Measurements from ENCODE around the gene AMN.

AMN gene

GRCh38 chr14:102947321-102948103 lies 25.0 kb downstream of the AMN start:
- no peak for DNase-seq

- no peak for DNase-seq
These were observed 26.2 kb downstream of the AMN start for GRCh38 chr14:102948698-102949061.

GRCh38 chr14:102949062-102949800 lies 26.8 kb downstream of the AMN start:
- no peak for DNase-seq

- DNase-seq, result no peak
These were observed 27.5 kb downstream of the AMN start for GRCh38 chr14:102949801-102950451.

- no peak for DNase-seq
These were observed 28.6 kb downstream of the AMN start for GRCh38 chr14:102951034-102951433.

GRCh38 chr14:102951799-102952198 lies 29.3 kb downstream of the AMN start:
- DNase-seq, result no peak

- no peak for DNase-seq
These were observed 29.8 kb downstream of the AMN start for GRCh38 chr14:102952276-102952675.

- no peak for DNase-seq
These were observed 30.6 kb downstream of the AMN start for GRCh38 chr14:102953100-102953499.

- DNase-seq, result no peak
These were observed 31.8 kb downstream of the AMN start for GRCh38 chr14:102954081-102954789.

- DNase-seq, result no peak
These were observed 33.4 kb downstream of the AMN start for GRCh38 chr14:102955636-102956408.

- DNase-seq, result no peak
These were observed 34.8 kb downstream of the AMN start for GRCh38 chr14:102957222-102957621.

- DNase-seq, result no peak
These were observed 36.0 kb downstream of the AMN start for GRCh38 chr14:102958461-102958860.

GRCh38 chr14:102962111-102962627 lies 39.7 kb downstream of the AMN start:
- no peak for DNase-seq

GRCh38 chr14:102964152-102964730 lies 41.8 kb downstream of the AMN start:
- DNase-seq, result no peak

- DNase-seq, result no peak
These were observed 42.8 kb downstream of the AMN start for GRCh38 chr14:102965282-102965681.

GRCh38 chr14:102965971-102966655 lies 43.6 kb downstream of the AMN start:
- DNase-seq, result no peak

- no peak for DNase-seq
These were observed 44.4 kb downstream of the AMN start for GRCh38 chr14:102966681-102967505.

GRCh38 chr14:102967506-102967795 lies 45.0 kb downstream of the AMN start:
- no peak for DNase-seq

- no peak for DNase-seq
These were observed 45.8 kb downstream of the AMN start for GRCh38 chr14:102968306-102968705.

GRCh38 chr14:102969060-102969791 lies 46.8 kb downstream of the AMN start:
- no peak for DNase-seq
